OCI-LY3 (cell line): Measurements from ENCODE around the gene MIER3.

Source experiments
- CTCF ChIP-seq: fragments of 200-600, 300-600 bp; sonication (generic); IDR thresholded peaks from 2 replicates; pipeline ENCODE4 v1.5.1; 2014; ENCODE audit warnings: antibody characterized with exemption, low read length, low read depth
- EZH2phosphoT487 ChIP-seq: fragments of 200-600 bp; shearing (Covaris generic); IDR thresholded peaks from 2 replicates; pipeline ENCODE4 v1.6.1; 2018; ENCODE audit warnings: antibody characterized with exemption, mixed run types, low read depth

- TF ChIP-seq CTCF = no peak
- TF ChIP-seq EZH2phosphoT487 = no peak
Measured at GRCh38 chr5:56910210-56910965, 41.5 kb downstream of the MIER3 start.
